ENCODE measurements around the gene KIAA1958.

KIAA1958 gene

GRCh38 chr9:112605518-112605917 is 118.9 kb downstream of the KIAA1958 start:
- Histone ChIP-seq H3K27me3 (no peaks in the 10 kb centered on the region), H3K9ac (no peak overlapping the region), H3K4me2 (no peak overlapping the region), H3K4me3 (no peak overlapping the region), H3K4me1 (no peaks in the 10 kb centered on the region), H3K27ac (no peak overlapping the region), H3K36me3 (peaks cover 16% of the 10 kb centered on the region), H3K9me3 (no peaks in the 10 kb centered on the region), H4K20me1 (peaks cover 49% of the 10 kb centered on the region)
- no peak for TF ChIP-seq Cebpa-rat (IDR thresholded peaks at IDR 0.05)

- no peak overlapping the region for H3K27ac ChIP-seq
- H3K9me3 ChIP-seq, result no peaks in the 10 kb centered on the region
- no peak overlapping the region for H3K4me3 ChIP-seq
- TF ChIP-seq Cebpa-rat (IDR thresholded peaks at IDR 0.05), result no peak
- H3K9ac ChIP-seq, result no peak overlapping the region
- H3K4me1 ChIP-seq, result no peaks in the 10 kb centered on the region
- H3K36me3 ChIP-seq, result peaks cover 16% of the 10 kb centered on the region
- H3K4me2 ChIP-seq, result no peak overlapping the region
- peaks cover 43% of the 10 kb centered on the region for H4K20me1 ChIP-seq
- H3K27me3 ChIP-seq, result no peaks in the 10 kb centered on the region
Observed at GRCh38 chr9:112605963-112606699, 119.5 kb downstream of the KIAA1958 start.

GRCh38 chr9:112608851-112609250 is 122.2 kb downstream of the KIAA1958 start:
- no peak for TF ChIP-seq Cebpa-rat (IDR thresholded peaks at IDR 0.05)
- Histone ChIP-seq H3K36me3 (peaks cover 16% of the 10 kb centered on the region; the same call in 1 of the 2 replicates), H3K4me2 (no peak overlapping the region), H3K9me3 (no peaks in the 10 kb centered on the region), H3K4me1 (no peaks in the 10 kb centered on the region), H3K27me3 (no peaks in the 10 kb centered on the region), H4K20me1 (peaks cover 24% of the 10 kb centered on the region), H3K9ac (no peak overlapping the region), H3K27ac (no peak overlapping the region), H3K4me3 (no peak overlapping the region)

- Histone ChIP-seq H3K27me3 (no peaks in the 10 kb centered on the region), H3K9me3 (no peaks in the 10 kb centered on the region), H3K27ac (no peak overlapping the region), H3K4me2 (no peak overlapping the region), H3K4me1 (peaks cover 7% of the 10 kb centered on the region), H3K4me3 (no peak overlapping the region), H3K36me3 (peaks cover 30% of the 10 kb centered on the region), H4K20me1 (no peaks in the 10 kb centered on the region), H3K9ac (no peak overlapping the region)
- TF ChIP-seq Cebpa-rat (IDR thresholded peaks at IDR 0.05), result no peak
Observed at GRCh38 chr9:112615584-112616266, 129.1 kb downstream of the KIAA1958 start.

GRCh38 chr9:112617371-112617770 is 130.7 kb downstream of the KIAA1958 start:
- Histone ChIP-seq H4K20me1 (no peaks in the 10 kb centered on the region), H3K27me3 (no peaks in the 10 kb centered on the region), H3K36me3 (peaks cover 37% of the 10 kb centered on the region), H3K27ac (no peak overlapping the region), H3K9me3 (no peaks in the 10 kb centered on the region), H3K4me3 (no peak overlapping the region), H3K9ac (no peak overlapping the region), H3K4me1 (peaks cover 7% of the 10 kb centered on the region), H3K4me2 (no peak overlapping the region)
- TF ChIP-seq Cebpa-rat (IDR thresholded peaks at IDR 0.05), result no peak

- H3K4me3 ChIP-seq, result no peak overlapping the region
- no peak for TF ChIP-seq Cebpa-rat (IDR thresholded peaks at IDR 0.05)
- no peaks in the 10 kb centered on the region for H3K27me3 ChIP-seq
- no peaks in the 10 kb centered on the region for H3K9me3 ChIP-seq
- no peak overlapping the region for H3K27ac ChIP-seq
- peaks cover 37% of the 10 kb centered on the region for H3K36me3 ChIP-seq
- peaks cover 7% of the 10 kb centered on the region for H3K4me1 ChIP-seq
- no peak overlapping the region for H3K4me2 ChIP-seq
- H3K9ac ChIP-seq, result no peak overlapping the region
- no peaks in the 10 kb centered on the region for H4K20me1 ChIP-seq
Observed at GRCh38 chr9:112618385-112619009, 131.9 kb downstream of the KIAA1958 start.

- H3K4me1 ChIP-seq, result peaks cover 15% of the 10 kb centered on the region
- no peak overlapping the region for H3K27ac ChIP-seq
Observed at GRCh38 chr9:112620388-112620787, 133.8 kb downstream of the KIAA1958 start.

GRCh38 chr9:112621018-112621655 is 134.5 kb downstream of the KIAA1958 start:
- Histone ChIP-seq H3K9me3 (no peaks in the 10 kb centered on the region), H3K36me3 (peaks cover 39% of the 10 kb centered on the region), H3K4me2 (no peak overlapping the region), H3K27me3 (no peaks in the 10 kb centered on the region), H3K27ac (no peak overlapping the region), H3K4me3 (no peak overlapping the region), H3K9ac (no peak overlapping the region), H4K20me1 (no peaks in the 10 kb centered on the region), H3K4me1 (peaks cover 12% of the 10 kb centered on the region)
- no peak for TF ChIP-seq Cebpa-rat (IDR thresholded peaks at IDR 0.05)

More at GRCh38 chr9:112620388-112620787, 133.8 kb downstream of the KIAA1958 start:
- Histone ChIP-seq H3K4me2 (no peak overlapping the region), H3K9me3 (no peaks in the 10 kb centered on the region), H3K27me3 (no peaks in the 10 kb centered on the region), H3K9ac (no peak overlapping the region), H3K36me3 (peaks cover 39% of the 10 kb centered on the region), H4K20me1 (no peaks in the 10 kb centered on the region), H3K4me3 (no peak overlapping the region)
- TF ChIP-seq Cebpa-rat (IDR thresholded peaks at IDR 0.05), result no peak

- H3K9ac ChIP-seq, result no peak overlapping the region
- H3K4me1 ChIP-seq, result peaks cover 12% of the 10 kb centered on the region
- H3K9me3 ChIP-seq, result no peaks in the 10 kb centered on the region
- H4K20me1 ChIP-seq, result no peaks in the 10 kb centered on the region; the same call in 1 of the 2 replicates
- H3K36me3 ChIP-seq, result peaks cover 28% of the 10 kb centered on the region
- no peak overlapping the region for H3K4me2 ChIP-seq
- H3K4me3 ChIP-seq, result no peak overlapping the region
- no peak for TF ChIP-seq Cebpa-rat (IDR thresholded peaks at IDR 0.05)
- H3K27ac ChIP-seq, result no peak overlapping the region
- H3K27me3 ChIP-seq, result no peaks in the 10 kb centered on the region
Observed at GRCh38 chr9:112623198-112623597, 136.6 kb downstream of the KIAA1958 start.

All from BLaER1 (cell line).